ENCODE results near the gene PRLHR.
A peak's percentile ranks its signal among the peaks of the same experiment; 100 is the strongest.
"Not testable (repeated sequence)": the region's sequence is repeated elsewhere in the genome, so short reads cannot be mapped to it uniquely, and the experiment has no call there.

PRLHR gene

GRCh38 chr10:118595598-118596425, at the start of gene PRLHR:
PRLHR (minus strand) TSS chr10:118595648; CDS start chr10:118595244, 404 bp downstream.
- no peak for DNase-seq

- DNase-seq: no peak
Measured at GRCh38 chr10:118642228-118642627, 46.8 kb upstream of the PRLHR start.

- no peak for DNase-seq
Measured at GRCh38 chr10:118638680-118639079, 43.2 kb upstream of the PRLHR start.

GRCh38 chr10:118635674-118636402, 40.4 kb upstream of the PRLHR start:
- no peak for DNase-seq

- no peak for DNase-seq
Measured at GRCh38 chr10:118633786-118634185, 38.3 kb upstream of the PRLHR start.

- no peak for DNase-seq
Measured at GRCh38 chr10:118629211-118629610, 33.8 kb upstream of the PRLHR start.

- DNase-seq: no peak
Measured at GRCh38 chr10:118628397-118628796, 32.9 kb upstream of the PRLHR start.

- DNase-seq: no peak
Measured at GRCh38 chr10:118626953-118627352, 31.5 kb upstream of the PRLHR start.

- DNase-seq: no peak
Measured at GRCh38 chr10:118625504-118625903, 30.1 kb upstream of the PRLHR start.

- DNase-seq: no peak
Measured at GRCh38 chr10:118624747-118625146, 29.3 kb upstream of the PRLHR start.

- DNase-seq: no peak
Measured at GRCh38 chr10:118621304-118621942, 26.0 kb upstream of the PRLHR start.

- DNase-seq: not testable (repeated sequence)
Measured at GRCh38 chr10:118613863-118614262, 18.4 kb upstream of the PRLHR start.

GRCh38 chr10:118610577-118610976, 15.1 kb upstream of the PRLHR start:
- DNase-seq: no peak

- DNase-seq: no peak
Measured at GRCh38 chr10:118607768-118608354, 12.4 kb upstream of the PRLHR start.

- no peak for DNase-seq
Measured at GRCh38 chr10:118605694-118606093, 10.2 kb upstream of the PRLHR start.

- no peak for DNase-seq
Measured at GRCh38 chr10:118596426-118597124, 1.1 kb upstream of the PRLHR start.

GRCh38 chr10:118595064-118595420, 406 bp downstream of the PRLHR start:
- DNase-seq: no peak

GRCh38 chr10:118594392-118595063, 920 bp downstream of the PRLHR start:
- peak; percentile 41 for DNase-seq

GRCh38 chr10:118592675-118593330, 2.6 kb downstream of the PRLHR start:
- DNase-seq: no peak

GRCh38 chr10:118590334-118590733, 5.1 kb downstream of the PRLHR start:
- DNase-seq: no peak

- DNase-seq: no peak
Measured at GRCh38 chr10:118587881-118588651, 7.4 kb downstream of the PRLHR start.

Measured in activated CD4-positive, CD25-positive, alpha-beta regulatory T cell treated with anti-CD3 and anti-CD28 coated beads, Interleukin-2, amount 50 U/mL, for 72 hours (primary cell).